Parathyroid adenoma (tissue), 2 donors: ENCODE data around the gene TRIP10.
A peak's percentile ranks its signal among the peaks of the same experiment; 100 is the strongest.

ENCODE experiments used
- H2AFZ ChIP-seq: fragments of 300-600 bp; sonication (generic); one replicate; pipeline ENCODE4 v1.7.0; 2017; ENCODE audit warnings: antibody characterized with exemption, mild to moderate bottlenecking
- H3K27ac ChIP-seq: fragments of 300-600 bp; sonication (generic); one replicate; pipeline ENCODE4 v1.7.0; 2017
- H3K27me3 ChIP-seq: fragments of 300-600 bp; sonication (generic); one replicate; pipeline ENCODE4 v1.7.0; 2017; ENCODE audit warnings: low read length; ENCODE audit not compliant: control insufficient read depth, insufficient read depth
- H3K36me3 ChIP-seq: fragments of 300-600 bp; sonication (generic); one replicate; pipeline ENCODE4 v1.7.0; 2017; ENCODE audit warnings: low read length; ENCODE audit not compliant: control insufficient read depth, insufficient read depth
- H3K4me1 ChIP-seq: fragments of 300-600 bp; sonication (generic); one replicate; pipeline ENCODE4 v1.7.0; 2017; ENCODE audit warnings: control low read depth
- H3K4me2 ChIP-seq: fragments of 300-600 bp; sonication (generic); one replicate; pipeline ENCODE4 v1.7.0; 2017; ENCODE audit warnings: low read length
- H3K4me3 ChIP-seq: fragments of 300-600 bp; sonication (generic); one replicate; pipeline ENCODE4 v1.7.0; 2017; ENCODE audit warnings: low read depth, low read length
- H3K79me2 ChIP-seq: fragments of 300-600 bp; sonication (generic); one replicate; pipeline ENCODE4 v1.7.0; 2017; ENCODE audit warnings: control low read depth
- H3K9ac ChIP-seq: fragments of 300-600 bp; sonication (generic); one replicate; pipeline ENCODE4 v1.7.0; 2017; ENCODE audit warnings: mild to moderate bottlenecking
- H3K9me3 ChIP-seq: fragments of 300-600 bp; sonication (generic); one replicate; pipeline ENCODE4 v1.7.0; 2017; ENCODE audit warnings: low read length; ENCODE audit not compliant: control insufficient read depth
- CTCF ChIP-seq: fragments of 300-600 bp; sonication (generic); IDR thresholded peaks from one replicate; pipeline ENCODE4 v1.7.0; 2017; ENCODE audit warnings: antibody characterized with exemption, mild to moderate bottlenecking
- donor health status: primary hyperparathyroidism.

The TRIP10 gene

GRCh38 chr19:6720369-6721137, 18.9 kb upstream of the TRIP10 start, which contains the start of gene C3:
Gene C3, minus strand, starts transcription at chr19:6720650. Its CDS starts 61 bp downstream, at chr19:6720589.
- no peaks in the 10 kb centered on the region for H3K79me2 ChIP-seq
- no peak within 1 kb of the TSS for H3K4me3 ChIP-seq
- no peaks in the 10 kb centered on the region for H3K9me3 ChIP-seq
- H3K27ac ChIP-seq = no peak within 1 kb of the TSS
- no peaks in the 10 kb centered on the region for H3K4me1 ChIP-seq
- H2AFZ ChIP-seq = no peak within 1 kb of the TSS
- no peaks in the 10 kb centered on the region for H3K36me3 ChIP-seq
- H3K27me3 ChIP-seq = no peaks in the 10 kb centered on the region
- no peak within 1 kb of the TSS for H3K4me2 ChIP-seq
- no peak for TF ChIP-seq CTCF
- H3K9ac ChIP-seq = no peak within 1 kb of the TSS

- Histone ChIP-seq H3K27ac (no peak overlapping the region), H3K9ac (no peak overlapping the region), H3K9me3 (no peaks in the 10 kb centered on the region), H3K79me2 (no peaks in the 10 kb centered on the region), H3K4me2 (no peak overlapping the region), H3K27me3 (no peaks in the 10 kb centered on the region), H2AFZ (no peak overlapping the region), H3K4me1 (no peaks in the 10 kb centered on the region), H3K36me3 (no peaks in the 10 kb centered on the region), H3K4me3 (no peak overlapping the region)
- no peak for TF ChIP-seq CTCF
Observed at GRCh38 chr19:6721138-6721474, 18.4 kb upstream of the TRIP10 start.

- H2AFZ ChIP-seq = no peak overlapping the region
- no peaks in the 10 kb centered on the region for H3K9me3 ChIP-seq
- H3K27ac ChIP-seq = no peak overlapping the region
- no peak overlapping the region for H3K9ac ChIP-seq
- no peaks in the 10 kb centered on the region for H3K36me3 ChIP-seq
- no peaks in the 10 kb centered on the region for H3K4me1 ChIP-seq
- TF ChIP-seq CTCF = no peak
- H3K4me2 ChIP-seq = no peak overlapping the region
- H3K27me3 ChIP-seq = no peaks in the 10 kb centered on the region
- no peaks in the 10 kb centered on the region for H3K79me2 ChIP-seq
- H3K4me3 ChIP-seq = no peak overlapping the region
Observed at GRCh38 chr19:6721773-6722172, 17.7 kb upstream of the TRIP10 start.

GRCh38 chr19:6723108-6723618, 16.3 kb upstream of the TRIP10 start:
- H3K27me3 ChIP-seq = no peaks in the 10 kb centered on the region
- no peak overlapping the region for H3K4me2 ChIP-seq
- H3K36me3 ChIP-seq = no peaks in the 10 kb centered on the region
- H3K9me3 ChIP-seq = no peaks in the 10 kb centered on the region
- peak overlapping the region; percentile 41 for H2AFZ ChIP-seq
- TF ChIP-seq CTCF = no peak
- H3K9ac ChIP-seq = no peak overlapping the region
- H3K4me1 ChIP-seq = no peaks in the 10 kb centered on the region
- H3K27ac ChIP-seq = no peak overlapping the region
- no peak overlapping the region for H3K4me3 ChIP-seq
- H3K79me2 ChIP-seq = no peaks in the 10 kb centered on the region

GRCh38 chr19:6723738-6724137, 15.7 kb upstream of the TRIP10 start:
- Histone ChIP-seq H3K79me2 (no peaks in the 10 kb centered on the region), H2AFZ (no peak overlapping the region), H3K9ac (no peak overlapping the region), H3K4me1 (no peaks in the 10 kb centered on the region), H3K4me3 (no peak overlapping the region), H3K27me3 (no peaks in the 10 kb centered on the region), H3K9me3 (no peaks in the 10 kb centered on the region), H3K36me3 (no peaks in the 10 kb centered on the region), H3K27ac (no peak overlapping the region), H3K4me2 (no peak overlapping the region)
- TF ChIP-seq CTCF = no peak
